Measurements from ENCODE around the gene PDLIM3. TPM values are rescaled to one million over a fixed set of nuclear protein-coding genes. Genes with fewer than 3 reads are reported as not detected.

The PDLIM3 gene
- 0.08 and 0.58 TPM in 2 replicates for polyA plus RNA-seq (2012; rRNA removed)
- 0.17 and 0.24 TPM in 2 replicates for polyA plus RNA-seq (2012; cell fraction: cytosol; rRNA removed)
- polyA plus RNA-seq (2012; cell fraction: nucleus; rRNA removed) = 0.23 and 0.47 TPM in 2 replicates

DNA sequence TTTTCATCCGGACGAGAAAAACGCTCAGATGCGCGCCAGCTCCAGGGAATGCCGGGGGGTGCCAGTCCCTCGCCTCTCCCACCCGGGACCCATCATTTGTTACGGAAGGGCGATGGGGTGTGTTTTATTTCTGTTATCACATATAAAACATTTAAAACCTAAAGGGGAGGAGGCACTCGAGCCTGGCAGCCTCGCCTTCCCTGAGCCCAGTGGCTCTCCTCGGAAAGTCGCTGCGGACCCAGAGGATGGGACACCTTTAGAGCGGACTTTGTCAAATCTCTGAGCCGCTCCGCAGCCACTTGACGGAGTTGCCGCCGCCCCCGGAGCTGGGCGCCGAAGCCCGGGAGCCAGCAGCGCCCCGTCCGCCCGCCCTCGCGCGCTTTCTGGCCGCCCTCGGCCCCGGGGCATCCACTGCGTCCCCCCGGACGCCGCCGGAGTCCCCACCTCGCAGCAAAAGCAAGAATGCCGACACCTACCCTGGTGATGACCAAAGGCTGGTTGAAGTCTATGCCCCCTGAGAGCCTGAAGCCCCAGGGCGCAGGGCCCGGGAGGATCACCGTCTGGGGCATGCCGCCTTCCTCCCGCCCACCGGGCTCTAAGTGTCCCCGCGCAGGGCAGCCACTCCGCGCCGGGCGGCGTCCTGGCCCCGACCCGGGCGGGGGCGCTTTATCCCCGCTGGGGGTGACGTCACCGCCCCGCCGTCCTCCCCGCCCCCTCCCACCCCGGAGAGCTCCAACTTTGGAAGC is at the start of gene PDLIM3:
Gene PDLIM3, minus strand, starts transcription at position 642 of the 746 bp plus-strand sequence. Its CDS starts 73 bp downstream, at position 569.
- no peaks in the 10 kb centered on the region for H3F3A ChIP-seq (replicated peaks; ENCODE audit: insufficient read depth)
- H4K20me1 ChIP-seq (ENCODE audit: insufficient read depth) = no peaks in the 10 kb centered on the region
- DNase-seq = peak; percentile 89
- peak within 1 kb of the TSS; percentile 91 for H2AFZ ChIP-seq (ENCODE audit: low read depth)
- no peaks in the 10 kb centered on the region for H3K79me2 ChIP-seq (ENCODE audit: insufficient read depth)
- H3K27me3 ChIP-seq (ENCODE audit: insufficient read depth) = peaks cover 34% of the 10 kb centered on the region; the same call in 1 of the 2 replicates
- no peak for TF ChIP-seq ELF1 (IDR thresholded peaks at IDR 0.05)
- TF ChIP-seq SMC3 (IDR thresholded peaks at IDR 0.05; ENCODE audit: low read depth, low read length) = no peak
- no peak for TF ChIP-seq YY1 (IDR thresholded peaks at IDR 0.05; ENCODE audit: low read depth)
- no peak for TF ChIP-seq USF1 (IDR thresholded peaks at IDR 0.05; ENCODE audit: borderline replicate concordance, low read depth)
- no peak for TF ChIP-seq SIN3A (IDR thresholded peaks at IDR 0.05; ENCODE audit: borderline replicate concordance, low read depth, low read length)
- no peak for TF ChIP-seq TEAD4 (IDR thresholded peaks at IDR 0.05; ENCODE audit: borderline replicate concordance, insufficient read depth)
- no peak for TF ChIP-seq MEF2A (IDR thresholded peaks at IDR 0.05; ENCODE audit: borderline replicate concordance, low read depth)
- TF ChIP-seq RFX5 (IDR thresholded peaks at IDR 0.05; ENCODE audit: low read length) = no peak
- no peak for TF ChIP-seq MXI1 (IDR thresholded peaks at IDR 0.05; ENCODE audit: low read depth, low read length)
- TF ChIP-seq FOXM1 (IDR thresholded peaks at IDR 0.05; ENCODE audit: low read depth) = no peak
- TF ChIP-seq RAD21 (IDR thresholded peaks at IDR 0.05; ENCODE audit: low read length) = no peak
- TF ChIP-seq, protein P1, sequence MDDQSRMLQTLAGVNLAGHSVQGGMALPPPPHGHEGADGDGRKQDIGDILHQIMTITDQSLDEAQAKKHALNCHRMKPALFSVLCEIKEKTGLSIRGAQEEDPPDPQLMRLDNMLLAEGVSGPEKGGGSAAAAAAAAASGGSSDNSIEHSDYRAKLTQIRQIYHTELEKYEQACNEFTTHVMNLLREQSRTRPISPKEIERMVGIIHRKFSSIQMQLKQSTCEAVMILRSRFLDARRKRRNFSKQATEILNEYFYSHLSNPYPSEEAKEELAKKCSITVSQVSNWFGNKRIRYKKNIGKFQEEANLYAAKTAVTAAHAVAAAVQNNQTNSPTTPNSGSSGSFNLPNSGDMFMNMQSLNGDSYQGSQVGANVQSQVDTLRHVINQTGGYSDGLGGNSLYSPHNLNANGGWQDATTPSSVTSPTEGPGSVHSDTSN (IDR thresholded peaks at IDR 0.05) = no peak
- no peak for TF ChIP-seq FOSL2 (IDR thresholded peaks at IDR 0.05; ENCODE audit: borderline replicate concordance, low read depth)
- TF ChIP-seq POLR2AphosphoS5 (IDR thresholded peaks at IDR 0.05; ENCODE audit: low read depth, low read length) = no peak
- no peak for TF ChIP-seq GATA2 (CRISPR knock-in tag; IDR thresholded peaks at IDR 0.05)
- no peaks in the 10 kb centered on the region for H3K9me2 ChIP-seq
- H3K9me3 ChIP-seq = no peaks in the 10 kb centered on the region
- peak within 1 kb of the TSS; percentile 87 for H3K4me2 ChIP-seq
- peak within 1 kb of the TSS; percentile 57 to 61 for H3K4me3 ChIP-seq (ENCODE audit: low read depth in 2 of 2, low read length in 1 of 2)
- ChIA-PET CTCF (interaction anchor here (1.0 to 2.0 kb wide), 3 partner anchors 17 to 487 kb away, joined by 3 to 6 read pairs (median 5); no protein-coding TSS in a partner anchor), POLR2A (no interaction called here)
- 5% methylated on average over 9 of the region's 66 CpGs for WGBS (ENCODE audit: low lambda C conversion rate)
- H3K36me3 ChIP-seq (replicated peaks in 1 of 2; ENCODE audit: control insufficient read depth in 1 of 2, insufficient read depth in 2 of 2, low read length in 1 of 2) = no peaks in the 10 kb centered on the region
- H3K4me1 ChIP-seq (ENCODE audit: control insufficient read depth in 1 of 2, insufficient read depth in 2 of 2, low read depth in 1 of 2, low read length in 1 of 2) = peaks cover 0 to 8% of the 10 kb centered on the region in 2 experiments; a peak in 1 of 4 replicates
- H3K9ac ChIP-seq = peak within 1 kb of the TSS; percentile 11; the same call in 1 of the 2 replicates
- no peak within 1 kb of the TSS; a peak in 1 of 4 replicates for H3K27ac ChIP-seq (ENCODE audit: low read depth in 2 of 2, low read length in 1 of 2)

- Histone ChIP-seq H3K27ac (ENCODE audit: low read depth in 2 of 2, low read length in 1 of 2) (no peak overlapping the region), H3K4me2 (no peak overlapping the region), H3K27me3 (ENCODE audit: insufficient read depth) (no peaks in the 10 kb centered on the region), H3K4me3 (ENCODE audit: low read depth in 2 of 2, low read length in 1 of 2) (no peak overlapping the region), H3K79me2 (ENCODE audit: insufficient read depth) (no peaks in the 10 kb centered on the region), H3K9me2 (no peaks in the 10 kb centered on the region), H3K9ac (no peak overlapping the region), H2AFZ (ENCODE audit: low read depth) (no peak overlapping the region), H3K36me3 (replicated peaks in 1 of 2; ENCODE audit: control insufficient read depth in 1 of 2, insufficient read depth in 2 of 2, low read length in 1 of 2) (no peaks in the 10 kb centered on the region), H3K9me3 (no peaks in the 10 kb centered on the region), H3K4me1 (ENCODE audit: control insufficient read depth in 1 of 2, insufficient read depth in 2 of 2, low read depth in 1 of 2, low read length in 1 of 2) (no peaks in the 10 kb centered on the region; a peak in 1 of 4 replicates), H3F3A (replicated peaks; ENCODE audit: insufficient read depth) (no peaks in the 10 kb centered on the region), H4K20me1 (ENCODE audit: insufficient read depth) (no peaks in the 10 kb centered on the region)
- 92% methylated on average over 1 of the region's 1 CpG for WGBS (ENCODE audit: low lambda C conversion rate)
- ChIA-PET CTCF (interaction anchor here (1.1 to 2.1 kb wide), 3 partner anchors 14 to 438 kb away, joined by 3 to 17 read pairs (median 10); no protein-coding TSS in a partner anchor), POLR2A (no interaction called here)
- DNase-seq = no peak
- TF ChIP-seq TCF12 (IDR thresholded peaks at IDR 0.05) (no peak), FOXM1 (IDR thresholded peaks at IDR 0.05; ENCODE audit: low read depth) (no peak), RFX5 (IDR thresholded peaks at IDR 0.05; ENCODE audit: low read length) (no peak), EP300 (IDR thresholded peaks at IDR 0.05; ENCODE audit: borderline replicate concordance in 1 of 2, low read depth in 1 of 2, low read length in 1 of 2) (no peak), RCOR1 (IDR thresholded peaks at IDR 0.05; ENCODE audit: low read length) (no peak), TEAD4 (IDR thresholded peaks at IDR 0.05; ENCODE audit: borderline replicate concordance, insufficient read depth) (no peak), POLR2AphosphoS5 (IDR thresholded peaks at IDR 0.05; ENCODE audit: low read depth, low read length) (no peak), NFIC (IDR thresholded peaks at IDR 0.05; ENCODE audit: borderline replicate concordance) (no peak), TAF1 (IDR thresholded peaks at IDR 0.05; ENCODE audit: borderline replicate concordance, low read depth, low read length) (no peak), JUND (IDR thresholded peaks at IDR 0.05) (no peak)
- TF ChIP-seq, protein P2, sequence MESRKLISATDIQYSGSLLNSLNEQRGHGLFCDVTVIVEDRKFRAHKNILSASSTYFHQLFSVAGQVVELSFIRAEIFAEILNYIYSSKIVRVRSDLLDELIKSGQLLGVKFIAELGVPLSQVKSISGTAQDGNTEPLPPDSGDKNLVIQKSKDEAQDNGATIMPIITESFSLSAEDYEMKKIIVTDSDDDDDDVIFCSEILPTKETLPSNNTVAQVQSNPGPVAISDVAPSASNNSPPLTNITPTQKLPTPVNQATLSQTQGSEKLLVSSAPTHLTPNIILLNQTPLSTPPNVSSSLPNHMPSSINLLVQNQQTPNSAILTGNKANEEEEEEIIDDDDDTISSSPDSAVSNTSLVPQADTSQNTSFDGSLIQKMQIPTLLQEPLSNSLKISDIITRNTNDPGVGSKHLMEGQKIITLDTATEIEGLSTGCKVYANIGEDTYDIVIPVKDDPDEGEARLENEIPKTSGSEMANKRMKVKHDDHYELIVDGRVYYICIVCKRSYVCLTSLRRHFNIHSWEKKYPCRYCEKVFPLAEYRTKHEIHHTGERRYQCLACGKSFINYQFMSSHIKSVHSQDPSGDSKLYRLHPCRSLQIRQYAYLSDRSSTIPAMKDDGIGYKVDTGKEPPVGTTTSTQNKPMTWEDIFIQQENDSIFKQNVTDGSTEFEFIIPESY (IDR thresholded peaks at IDR 0.05; ENCODE audit: borderline replicate concordance, low read depth) = no peak
- TF ChIP-seq, protein P1 (IDR thresholded peaks at IDR 0.05) = no peak
Observed at GRCh38 chr4:185583813-185584212, 48.5 kb upstream of the PDLIM3 start.
